Epidermal melanocyte (primary cell): ENCODE measurements around the gene PLPPR3.

Experiments used
- DNase-seq: peaks from one replicate; pipeline ENCODE4 v3.0.0; 2011; ENCODE audit warnings: low spot score; ENCODE audit not compliant: insufficient read length

Gene PLPPR3

GRCh38 chr19:772730-773436 is 48.9 kb downstream of the PLPPR3 start:
- no peak for DNase-seq

- DNase-seq, result no peak
Measured at GRCh38 chr19:772063-772462, 49.7 kb downstream of the PLPPR3 start.

GRCh38 chr19:771332-771785 is 50.4 kb downstream of the PLPPR3 start:
- peak; percentile 57 for DNase-seq

GRCh38 chr19:769616-770015 is 52.1 kb downstream of the PLPPR3 start:
- DNase-seq, result no peak

- peak; percentile 58 for DNase-seq
Measured at GRCh38 chr19:768424-768823, 53.3 kb downstream of the PLPPR3 start.

- DNase-seq, result peak; percentile 4
Measured at GRCh38 chr19:765179-765738, 56.5 kb downstream of the PLPPR3 start.

- DNase-seq, result peak; percentile 9
Measured at GRCh38 chr19:764301-764700, 57.5 kb downstream of the PLPPR3 start.

- no peak for DNase-seq
Measured at GRCh38 chr19:763869-764268, 57.9 kb downstream of the PLPPR3 start.

- no peak for DNase-seq
Measured at GRCh38 chr19:763181-763580, 58.6 kb downstream of the PLPPR3 start.
